CD4-positive, alpha-beta memory T cell (primary cell): ENCODE results near the gene RAP1GAP2. TPM values are rescaled to one million over a fixed set of nuclear protein-coding genes. Genes with fewer than 3 reads are reported as not detected.
"Not testable (repeated sequence)": the region's sequence is repeated elsewhere in the genome, so short reads cannot be mapped to it uniquely, and the experiment has no call there.

ENCODE experiments used
- CTCF ChIA-PET: fragments of 350-600 bp; sonication (Branson Sonifier 250); formaldehyde crosslinking; loops from one replicate; lab custom pipeline; 2021; ENCODE audit warnings: inconsistent platforms; ENCODE audit not compliant: partially characterized antibody; lab: Charles Lee
- POLR2A ChIA-PET: fragments of 350-600 bp; sonication (Branson Sonifier 250); formaldehyde crosslinking; loops from one replicate; lab custom pipeline; 2021; ENCODE audit not compliant: partially characterized antibody; lab: Charles Lee
- DNase-seq, 5 donors: peaks; one replicate each; pipeline versions ENCODE4 v3.0.0 to v3.0.0-alpha.2; 2020 to 2022; ENCODE audit warnings: mixed read lengths in 1 of 5
- H3K27ac ChIP-seq: one replicate; pipeline ENCODE4 v1.7.0; 2013; ENCODE audit warnings: low read depth, low read length
- H3K27me3 ChIP-seq: 2 replicates; pipeline ENCODE4 v1.7.0; 2013; ENCODE audit warnings: mild to moderate bottlenecking, low read length, moderate library complexity; ENCODE audit not compliant: insufficient read depth
- H3K36me3 ChIP-seq: 2 replicates; pipeline ENCODE4 v1.7.0; 2013; ENCODE audit warnings: mild to moderate bottlenecking, low read length, moderate library complexity; ENCODE audit not compliant: insufficient read depth
- H3K4me1 ChIP-seq: 2 replicates; pipeline ENCODE4 v1.7.0; 2013; ENCODE audit warnings: mild to moderate bottlenecking, low read length, moderate library complexity; ENCODE audit not compliant: insufficient read depth
- H3K4me3 ChIP-seq, 2 donors: one replicate each; pipeline ENCODE4 v1.7.0; 2013; ENCODE audit warnings: low read length in 2 of 2, mild to moderate bottlenecking in 1 of 2
- H3K9me3 ChIP-seq, 2 donors: one replicate each; pipeline ENCODE4 v1.7.0; 2013; ENCODE audit warnings: low read length in 2 of 2, control low read depth in 1 of 2; ENCODE audit not compliant: control insufficient read depth in 1 of 2
- H3K27ac Mint-ChIP-seq, 7 donors: one replicate each; pipeline ENCODE4 v1.8.0; 2020 to 2021; ENCODE audit warnings: mixed read lengths in 7 of 7, mild to moderate bottlenecking in 6 of 7, inconsistent platforms in 3 of 7, moderate library complexity in 3 of 7
- H3K27me3 Mint-ChIP-seq, 2 donors: one replicate each; pipeline ENCODE4 v1.8.0; 2020 to 2021; ENCODE audit warnings: mixed read lengths in 2 of 2
- H3K36me3 Mint-ChIP-seq, 2 donors: one replicate each; pipeline ENCODE4 v1.8.0; 2020 to 2021; ENCODE audit warnings: mixed read lengths in 2 of 2, inconsistent platforms in 1 of 2, mild to moderate bottlenecking in 1 of 2
- H3K4me1 Mint-ChIP-seq, 4 donors: one replicate each; pipeline ENCODE4 v1.8.0; 2020 to 2021; ENCODE audit warnings: mixed read lengths in 4 of 4, mild to moderate bottlenecking in 1 of 4
- H3K4me3 Mint-ChIP-seq, 8 donors: one replicate each; pipeline ENCODE4 v1.8.0; 2020 to 2021; ENCODE audit warnings: mixed read lengths in 8 of 8, mild to moderate bottlenecking in 7 of 8, moderate library complexity in 6 of 8, inconsistent platforms in 3 of 8
- H3K9me3 Mint-ChIP-seq, 8 donors: one replicate each; pipeline ENCODE4 v1.8.0; 2020 to 2021; ENCODE audit warnings: mixed read lengths in 8 of 8, mild to moderate bottlenecking in 5 of 8, inconsistent platforms in 3 of 8, moderate library complexity in 1 of 8
- intact Hi-C: fragments of 100-400 bp; cut with micrococcal nuclease; formaldehyde crosslinking; loops from one replicate; pipeline ENCODE4 v1.15.1; 2023
- polyA plus RNA-seq, 2 donors: library from polyadenylated mRNA; unstranded; fragments of 300-500 nt; fragmentation: Illumina TruSeq; gene quantifications; one replicate each; pipeline ENCODE4 v1.2.3, GENCODE V29; 2021
- total RNA-seq, 2 experiments: library from RNA; stranded (reverse); gene quantifications; one replicate each; pipeline ENCODE4 v1.2.3, GENCODE V29; 2021

RAP1GAP2 gene
- total and polyA plus RNA-seq, 4 experiments from 2014 or later = 0.38 to 9.9 (median 8.0) TPM

DNA sequence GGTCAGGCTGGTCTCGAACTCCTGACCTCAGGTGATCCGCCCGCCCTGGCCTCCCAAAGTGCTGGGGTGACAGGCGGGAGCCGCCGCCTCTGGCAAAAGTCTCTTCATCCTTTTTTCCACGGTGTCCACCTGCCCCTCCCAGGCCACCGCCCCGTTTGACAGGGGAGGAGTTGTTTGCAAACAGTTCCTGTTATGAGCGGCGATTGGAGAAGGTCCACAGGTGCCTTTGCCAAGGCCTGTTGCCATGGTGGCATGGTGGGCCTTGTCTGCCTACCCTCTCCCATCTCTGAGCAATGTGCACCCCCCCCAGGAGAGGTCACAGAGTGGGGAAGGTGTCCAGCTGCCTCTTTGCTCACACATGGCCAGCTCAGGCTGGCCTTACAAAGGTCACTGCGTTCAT is 16.0 kb upstream of the RAP1GAP2 start:
- ChIA-PET CTCF (no interaction called here), POLR2A (no interaction called here)
- Histone ChIP-seq H3K27ac (no peak overlapping the region), H3K27me3 (no peaks in the 10 kb centered on the region), H3K36me3 (no peaks in the 10 kb centered on the region), H3K4me1 (peaks cover 6% of the 10 kb centered on the region), H3K4me3 (no peak overlapping the region), H3K9me3 (no peaks in the 10 kb centered on the region)
- Mint-ChIP-seq H3K36me3 (no peaks in the 10 kb centered on the region), H3K27ac (peak overlapping the region in 2 of 7 donors; percentile 15 to 23), H3K9me3 (no peaks in the 10 kb centered on the region), H3K4me1 (peaks cover 4 to 12% (median 8%) of the 10 kb centered on the region in 4 donors), H3K4me3 (no peak overlapping the region), H3K27me3 (peaks cover 14 to 21% of the 10 kb centered on the region in 2 donors)
- no peak for DNase-seq
- intact Hi-C loops = no loop called here

DNA sequence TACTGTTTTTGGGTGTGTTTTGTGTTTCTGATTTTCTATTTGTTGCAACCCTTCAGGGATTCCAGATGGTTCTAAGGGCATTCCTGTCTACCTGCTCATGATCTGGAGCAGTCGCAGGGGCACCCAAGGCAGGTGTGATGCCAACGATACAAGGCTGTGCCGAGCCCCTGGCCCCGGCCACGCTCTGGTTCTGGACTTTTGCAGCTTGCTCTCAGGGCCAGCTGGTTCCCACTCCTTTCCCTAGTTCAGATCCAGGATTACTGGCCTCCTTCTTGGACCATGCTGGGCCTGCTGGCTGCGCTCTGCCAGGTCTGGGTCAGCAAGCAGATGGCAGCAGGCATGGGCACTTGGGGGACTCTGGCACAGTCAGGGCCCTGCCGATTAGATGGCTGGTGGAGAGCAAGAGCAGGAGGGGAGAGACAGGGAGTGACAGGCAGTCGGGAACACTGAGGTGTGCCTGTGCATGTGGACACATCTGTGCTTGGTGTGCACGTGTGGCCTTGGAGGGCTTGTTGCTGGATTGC is 15.2 kb upstream of the RAP1GAP2 start:
- DNase-seq = no peak
- H3K36me3 Mint-ChIP-seq = no peaks in the 10 kb centered on the region
- H3K4me1 Mint-ChIP-seq = peaks cover 4 to 12% (median 6%) of the 10 kb centered on the region in 4 donors
- intact Hi-C loops = no loop called here
- no peaks in the 10 kb centered on the region for H3K9me3 Mint-ChIP-seq
- no peaks in the 10 kb centered on the region for H3K36me3 ChIP-seq
- no peaks in the 10 kb centered on the region for H3K27me3 ChIP-seq
- H3K4me3 Mint-ChIP-seq = peak overlapping the region in 2 of 8 donors; percentile 11 to 26
- H3K4me3 ChIP-seq = no peak overlapping the region
- H3K27me3 Mint-ChIP-seq = peaks cover 10 to 16% of the 10 kb centered on the region in 2 donors
- H3K4me1 ChIP-seq = peaks cover 7% of the 10 kb centered on the region
- no peak overlapping the region for H3K27ac ChIP-seq
- H3K27ac Mint-ChIP-seq = peak overlapping the region in 1 of 7 donors; percentile 76
- POLR2A ChIA-PET = no interaction called here
- no peaks in the 10 kb centered on the region for H3K9me3 ChIP-seq
- CTCF ChIA-PET = no interaction called here

DNA sequence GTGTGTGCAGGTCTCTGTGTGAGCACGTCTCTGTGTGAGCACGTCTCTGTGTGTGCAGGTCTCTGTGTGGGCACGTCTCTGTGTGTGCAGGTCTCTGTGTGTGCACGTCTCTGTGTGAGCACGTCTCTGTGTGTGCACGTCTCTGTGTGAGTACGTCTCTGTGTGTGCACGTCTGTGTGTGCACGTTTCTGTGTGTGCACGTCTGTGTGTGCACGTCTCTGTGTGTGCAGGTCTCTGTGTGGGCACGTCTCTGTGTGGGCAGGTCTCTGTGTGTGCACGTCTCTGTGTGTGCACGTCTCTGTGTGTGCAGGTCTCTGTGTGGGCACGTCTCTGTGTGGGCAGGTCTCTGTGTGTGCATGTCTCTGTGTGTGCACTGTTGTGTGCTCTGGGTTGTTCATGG is 14.6 kb upstream of the RAP1GAP2 start:
- Mint-ChIP-seq H3K4me3 (peak overlapping the region in 2 of 8 donors; percentile 43 to 59), H3K4me1 (peaks cover 4 to 17% (median 8%) of the 10 kb centered on the region in 4 donors), H3K27me3 (peaks cover 10 to 16% of the 10 kb centered on the region in 2 donors)
- H3K4me3 ChIP-seq, H3K27ac Mint-ChIP-seq, H3K9me3 ChIP-seq, intact Hi-C loops, H3K36me3 ChIP-seq, H3K9me3 Mint-ChIP-seq, H3K27ac ChIP-seq, DNase-seq, H3K27me3 ChIP-seq, H3K36me3 Mint-ChIP-seq, POLR2A ChIA-PET: not testable (repeated sequence)
- CTCF ChIA-PET = interaction anchor here (10.7 kb wide), 1 partner anchor 54 kb away, joined by 146 read pairs; no protein-coding TSS in a partner anchor
- H3K4me1 ChIP-seq = peaks cover 13% of the 10 kb centered on the region

DNA sequence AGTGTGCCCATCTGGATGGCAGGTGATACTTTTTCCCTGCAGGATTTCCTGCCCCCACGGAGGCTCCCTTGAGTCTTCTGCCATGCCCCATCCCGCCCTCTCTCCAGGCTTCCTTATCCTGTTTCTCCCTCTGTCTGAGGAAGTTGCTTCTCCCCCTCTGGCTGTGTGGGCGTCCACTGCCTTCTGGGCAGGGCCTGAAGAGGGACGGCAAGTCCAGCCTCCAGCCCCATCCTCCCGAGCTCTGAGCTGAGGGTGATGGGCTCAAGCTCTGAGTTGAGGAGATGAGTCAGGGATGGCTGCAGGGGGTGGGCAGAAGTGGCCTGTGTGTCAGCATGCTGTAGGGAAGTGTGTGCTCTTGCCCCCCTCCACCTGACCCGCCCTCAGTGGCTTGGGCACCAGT is 14.2 kb upstream of the RAP1GAP2 start:
- Histone ChIP-seq H3K27me3 (no peaks in the 10 kb centered on the region), H3K27ac (no peak overlapping the region), H3K4me3 (no peak overlapping the region), H3K4me1 (peaks cover 15% of the 10 kb centered on the region), H3K9me3 (no peaks in the 10 kb centered on the region), H3K36me3 (no peaks in the 10 kb centered on the region)
- ChIA-PET POLR2A (interaction anchor here (1.0 kb wide), 2 partner anchors 9 to 14 kb away, joined by 3 read pairs; partner anchors contain the start of gene RAP1GAP2), CTCF (interaction anchor here (0.6 to 10.7 kb wide), 2 partner anchors 54 to 264 kb away, joined by 3 to 146 read pairs; no protein-coding TSS in a partner anchor)
- intact Hi-C loops = no loop called here
- Mint-ChIP-seq H3K9me3 (no peaks in the 10 kb centered on the region), H3K4me1 (peaks cover under 1 to 13% (median 5%) of the 10 kb centered on the region in 4 donors), H3K27me3 (peaks cover 6 to 12% of the 10 kb centered on the region in 2 donors), H3K4me3 (no peak overlapping the region), H3K36me3 (no peaks in the 10 kb centered on the region), H3K27ac (no peak overlapping the region)
- no peak for DNase-seq

DNA sequence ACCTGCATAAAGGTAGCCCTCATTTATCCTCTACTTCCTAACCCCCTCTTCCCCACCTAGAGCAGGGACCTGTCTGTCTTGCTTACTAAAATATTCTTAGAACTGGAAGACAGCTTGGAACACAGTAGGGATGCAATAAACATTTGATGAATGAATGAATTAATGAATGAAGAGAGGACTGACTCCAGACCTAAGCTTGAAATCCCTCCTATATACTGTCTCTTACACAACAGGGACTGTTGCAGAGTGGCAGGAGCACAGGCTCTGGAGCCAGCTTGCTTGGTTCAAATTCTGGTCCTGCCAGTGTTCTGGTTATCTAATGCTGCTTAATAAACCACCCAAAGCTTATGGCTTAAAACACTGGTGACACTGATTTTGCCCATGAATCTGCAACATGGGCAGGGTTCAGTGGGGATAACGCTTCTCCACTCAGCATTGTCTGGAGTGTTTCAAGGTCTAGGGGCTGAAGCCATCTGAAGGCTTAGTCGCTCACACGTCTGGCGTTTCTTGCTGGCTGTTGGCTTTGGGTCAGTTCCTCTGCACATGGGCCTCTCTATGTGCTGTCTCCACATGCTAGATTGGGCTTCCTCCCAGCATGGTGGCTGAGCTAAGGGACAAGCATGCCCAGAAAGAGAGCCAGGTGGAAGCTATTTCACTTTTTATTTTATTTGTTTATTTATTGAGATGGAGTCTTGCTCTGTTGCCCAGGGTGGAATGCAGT is 12.8 kb upstream of the RAP1GAP2 start:
- Histone ChIP-seq H3K27me3 (no peaks in the 10 kb centered on the region), H3K4me3 (no peak overlapping the region), H3K9me3 (no peaks in the 10 kb centered on the region), H3K4me1 (peaks cover 11% of the 10 kb centered on the region), H3K36me3 (no peaks in the 10 kb centered on the region), H3K27ac (no peak overlapping the region)
- ChIA-PET POLR2A (interaction anchor here (1.3 to 6.2 kb wide), 2 partner anchors 31 kb away, joined by 4 to 76 read pairs; no protein-coding TSS in a partner anchor), CTCF (interaction anchor here (0.6 to 10.7 kb wide), 4 partner anchors 13 to 238 kb away, joined by 3 to 146 read pairs (median 4); partner anchors contain the start of gene RAP1GAP2)
- H3K4me3 Mint-ChIP-seq = no peak overlapping the region
- DNase-seq = no peak
- H3K9me3 Mint-ChIP-seq = no peaks in the 10 kb centered on the region
- H3K4me1 Mint-ChIP-seq = peaks cover 0 to 17% (median 6%) of the 10 kb centered on the region in 4 donors
- H3K36me3 Mint-ChIP-seq = no peaks in the 10 kb centered on the region
- H3K27me3 Mint-ChIP-seq = peaks cover 1 to 4% of the 10 kb centered on the region in 2 donors
- intact Hi-C loops = no loop called here
- H3K27ac Mint-ChIP-seq = peak overlapping the region in 1 of 7 donors; percentile 3

DNA sequence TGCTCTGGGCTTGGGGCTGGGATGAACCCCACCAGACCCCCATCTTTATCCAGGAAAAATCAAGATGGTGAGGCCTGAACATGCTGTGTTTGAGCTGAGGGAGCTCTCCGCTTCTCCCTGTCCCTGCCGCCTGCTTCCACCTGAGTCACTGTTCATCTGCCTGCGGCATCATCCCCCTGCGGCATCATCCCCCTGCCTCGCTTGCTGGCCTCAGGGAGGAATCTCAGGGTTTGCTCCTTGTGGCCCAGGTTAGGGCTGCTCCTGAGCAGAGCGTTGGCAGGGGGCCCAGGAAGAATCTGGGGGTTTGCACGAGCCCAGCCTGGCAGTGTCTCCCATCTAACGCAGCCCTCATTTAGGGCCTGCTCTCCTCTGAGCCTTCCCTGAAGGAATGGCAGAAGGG is 11.4 kb upstream of the RAP1GAP2 start:
- no peak overlapping the region for H3K4me3 ChIP-seq
- Mint-ChIP-seq H3K4me1 (peaks cover 2 to 21% (median 7%) of the 10 kb centered on the region in 4 donors), H3K4me3 (no peak overlapping the region), H3K27me3 (peaks cover 1 to 3% of the 10 kb centered on the region in 2 donors), H3K27ac (no peak overlapping the region), H3K9me3 (no peaks in the 10 kb centered on the region), H3K36me3 (no peaks in the 10 kb centered on the region)
- POLR2A ChIA-PET = interaction anchor here (2.4 to 6.2 kb wide), 2 partner anchors 11 to 30 kb away, joined by 22 to 76 read pairs; partner anchors contain the start of gene RAP1GAP2
- H3K9me3 ChIP-seq = no peaks in the 10 kb centered on the region
- H3K27me3 ChIP-seq = no peaks in the 10 kb centered on the region
- no peaks in the 10 kb centered on the region for H3K36me3 ChIP-seq
- no peak overlapping the region for H3K27ac ChIP-seq
- CTCF ChIA-PET = interaction anchor here (0.8 to 10.7 kb wide), 13 partner anchors 8 to 228 kb away, joined by 3 to 146 read pairs (median 9); partner anchors contain the start of gene RAP1GAP2
- intact Hi-C loops = no loop called here
- peaks cover 11% of the 10 kb centered on the region for H3K4me1 ChIP-seq
- DNase-seq = no peak

DNA sequence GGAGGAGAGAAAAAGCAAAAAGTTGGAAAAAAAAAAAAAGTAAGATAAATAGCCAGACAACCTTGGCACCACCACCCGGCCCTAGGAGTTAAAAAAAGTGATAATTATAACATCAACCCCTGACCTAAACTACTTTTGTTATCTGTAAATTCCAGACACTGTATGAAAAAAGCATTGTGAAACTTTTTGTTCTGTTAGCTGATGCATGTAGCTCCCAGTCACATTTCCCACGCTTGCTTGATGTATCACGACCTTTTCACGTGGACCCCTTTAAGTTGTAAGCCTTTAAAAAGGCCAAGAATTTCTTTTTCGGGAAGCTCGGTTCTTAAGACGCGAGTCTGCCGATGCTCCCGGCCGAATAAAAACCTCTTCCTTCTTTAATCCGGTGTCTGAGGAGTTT is 10.9 kb upstream of the RAP1GAP2 start:
- POLR2A ChIA-PET = interaction anchor here (0.8 to 6.2 kb wide), 6 partner anchors 9 to 219 kb away, joined by 3 to 76 read pairs (median 10); partner anchors contain the start of gene RAP1GAP2

More for the DNA sequence above, 10.9 kb upstream of the RAP1GAP2 start:
- peaks cover 4 to 24% (median 9%) of the 10 kb centered on the region in 4 donors for H3K4me1 Mint-ChIP-seq
- H3K27me3 ChIP-seq, H3K4me3 Mint-ChIP-seq, H3K27ac ChIP-seq, H3K36me3 Mint-ChIP-seq, intact Hi-C loops, H3K36me3 ChIP-seq, H3K9me3 ChIP-seq, H3K9me3 Mint-ChIP-seq, H3K27me3 Mint-ChIP-seq, H3K4me3 ChIP-seq, DNase-seq: not testable (repeated sequence)
- peaks cover 14% of the 10 kb centered on the region for H3K4me1 ChIP-seq
- CTCF ChIA-PET = interaction anchor here (0.9 to 10.7 kb wide), 21 partner anchors 8 to 228 kb away, joined by 3 to 146 read pairs (median 8); partner anchors contain the start of gene RAP1GAP2
- H3K27ac Mint-ChIP-seq = peak overlapping the region in 1 of 7 donors; percentile 32
